Tibial nerve (tissue), 4 donors: Measurements from ENCODE around the gene RREB1. TPM values are rescaled to one million over a fixed set of nuclear protein-coding genes. Genes with fewer than 3 reads are reported as not detected.

Experiments
- DNase-seq, 2 donors: peaks; one replicate each; pipeline ENCODE4 v3.0.0-alpha.2; 2019; ENCODE audit warnings: low spot score in 2 of 2
- H3K27ac ChIP-seq, 4 donors: fragments of 200-600 bp; sonication (generic) in 3 of 4; one replicate each; pipeline ENCODE4 v1.5.1; 2017 to 2019; ENCODE audit warnings: mild to moderate bottlenecking in 1 of 4
- H3K27me3 ChIP-seq, 2 donors: fragments of 200-600 bp; sonication (generic) in 1 of 2; one replicate each; pipeline versions ENCODE4 v1.5.1 to v1.6.0; 2017 to 2019
- H3K36me3 ChIP-seq, 3 donors: fragments of 200-600 bp; sonication (generic); one replicate each; pipeline ENCODE4 v1.5.1; 2018 to 2019
- H3K4me1 ChIP-seq, 4 donors: fragments of 200-600 bp; sonication (generic) in 3 of 4; one replicate each; pipeline ENCODE4 v1.5.1; 2017 to 2019
- H3K4me3 ChIP-seq, 4 donors: fragments of 200-600 bp; sonication (generic) in 3 of 4; one replicate each; pipeline ENCODE4 v1.5.1; 2017 to 2019; ENCODE audit warnings: mild to moderate bottlenecking in 1 of 4, moderate library complexity in 1 of 4
- H3K9me3 ChIP-seq, 4 donors: fragments of 200-600 bp; sonication (generic) in 3 of 4; one replicate each; pipeline ENCODE4 v1.5.1; 2017 to 2019
- EP300 ChIP-seq, 2 donors: sonication (generic); formaldehyde crosslinking; IDR thresholded peaks; one replicate each; pipeline ENCODE4 v1.6.1; 2017; ENCODE audit warnings: antibody characterized with exemption in 2 of 2, mild to moderate bottlenecking in 1 of 2
- POLR2A ChIP-seq, 2 donors: fragments of 450-650 bp; IDR thresholded peaks; one replicate each; pipeline ENCODE4 v1.6.1; 2017; ENCODE audit warnings: antibody characterized with exemption in 2 of 2, mild to moderate bottlenecking in 2 of 2, moderate library complexity in 2 of 2
- WGBS, 2 donors: methylation state at CpG; one replicate each; pipeline ENCODE4 v1.1.5; 2018; 5-methylcytosine and 5-hydroxymethylcytosine counted together
- total RNA-seq, 4 donors: library from RNA; depleted of rRNA; stranded (reverse); fragments of >200 nt; gene quantifications; one replicate each; pipeline ENCODE4 v1.1.0, GENCODE V29; 2016
- TF ChIP-seq, protein P1 (sequence below), 5 experiments: fragments of 200-600 bp in 3 of 5; fragments of 450-650 bp in 2 of 5; sonication (generic) in 3 of 5; IDR thresholded peaks; one replicate each; pipeline ENCODE4 v1.5.1; 2016 to 2019; ENCODE audit warnings: antibody characterized with exemption in 5 of 5, mild to moderate bottlenecking in 3 of 5, moderate library complexity in 2 of 5

RREB1 gene
- total RNA-seq, 4 donors from 2014 or later, result 32.3 to 61.5 (median 36.3) TPM

DNA sequence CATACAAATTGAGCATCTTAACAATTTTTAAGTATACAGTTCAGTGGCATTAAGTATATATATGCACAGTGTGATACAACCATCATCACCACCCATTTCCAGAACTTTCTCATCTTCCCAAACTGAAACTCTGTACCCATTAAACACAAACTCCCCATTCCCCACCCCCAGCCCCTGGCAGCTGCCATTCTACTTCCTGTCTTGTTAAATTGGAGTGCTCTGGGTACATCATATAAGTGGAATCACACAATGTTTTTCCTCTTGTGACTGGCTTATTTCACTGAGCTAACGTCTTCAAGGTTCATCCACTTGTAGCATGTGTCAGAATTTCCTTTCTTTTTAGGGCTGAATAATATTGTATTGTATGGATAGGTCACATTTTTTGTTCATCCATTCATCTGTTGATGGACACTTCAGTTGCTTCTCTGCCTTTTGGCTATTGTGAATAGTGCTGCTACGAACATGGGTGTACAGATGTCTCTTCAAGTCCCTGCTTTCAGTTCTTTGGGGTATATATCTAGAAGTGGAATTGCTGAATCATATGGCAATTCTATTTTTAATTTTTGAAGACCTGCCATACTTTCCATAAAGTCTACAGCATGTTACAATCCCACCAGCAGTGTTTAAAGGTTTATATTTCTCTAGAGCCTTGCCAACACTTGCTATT lies 19.6 kb upstream of the RREB1 start:
- peak overlapping the region in 2 of 4 donors; percentile 65 to 73 for H3K27ac ChIP-seq
- H3K4me3 ChIP-seq, result no peak overlapping the region
- TF ChIP-seq, protein P1, sequence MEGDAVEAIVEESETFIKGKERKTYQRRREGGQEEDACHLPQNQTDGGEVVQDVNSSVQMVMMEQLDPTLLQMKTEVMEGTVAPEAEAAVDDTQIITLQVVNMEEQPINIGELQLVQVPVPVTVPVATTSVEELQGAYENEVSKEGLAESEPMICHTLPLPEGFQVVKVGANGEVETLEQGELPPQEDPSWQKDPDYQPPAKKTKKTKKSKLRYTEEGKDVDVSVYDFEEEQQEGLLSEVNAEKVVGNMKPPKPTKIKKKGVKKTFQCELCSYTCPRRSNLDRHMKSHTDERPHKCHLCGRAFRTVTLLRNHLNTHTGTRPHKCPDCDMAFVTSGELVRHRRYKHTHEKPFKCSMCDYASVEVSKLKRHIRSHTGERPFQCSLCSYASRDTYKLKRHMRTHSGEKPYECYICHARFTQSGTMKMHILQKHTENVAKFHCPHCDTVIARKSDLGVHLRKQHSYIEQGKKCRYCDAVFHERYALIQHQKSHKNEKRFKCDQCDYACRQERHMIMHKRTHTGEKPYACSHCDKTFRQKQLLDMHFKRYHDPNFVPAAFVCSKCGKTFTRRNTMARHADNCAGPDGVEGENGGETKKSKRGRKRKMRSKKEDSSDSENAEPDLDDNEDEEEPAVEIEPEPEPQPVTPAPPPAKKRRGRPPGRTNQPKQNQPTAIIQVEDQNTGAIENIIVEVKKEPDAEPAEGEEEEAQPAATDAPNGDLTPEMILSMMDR (IDR thresholded peaks at IDR 0.05), result no peak
- TF ChIP-seq POLR2A (IDR thresholded peaks at IDR 0.05) (no peak), EP300 (IDR thresholded peaks at IDR 0.05) (no peak)
- H3K27me3 ChIP-seq, result no peaks in the 10 kb centered on the region
- no peaks in the 10 kb centered on the region for H3K36me3 ChIP-seq
- peaks cover 0 to 24% (median 14%) of the 10 kb centered on the region in 4 donors for H3K4me1 ChIP-seq
- no peaks in the 10 kb centered on the region for H3K9me3 ChIP-seq
- 58 to 59% methylated on average over 2 of the region's 2 CpGs for WGBS, 2 donors
- DNase-seq, result no peak

DNA sequence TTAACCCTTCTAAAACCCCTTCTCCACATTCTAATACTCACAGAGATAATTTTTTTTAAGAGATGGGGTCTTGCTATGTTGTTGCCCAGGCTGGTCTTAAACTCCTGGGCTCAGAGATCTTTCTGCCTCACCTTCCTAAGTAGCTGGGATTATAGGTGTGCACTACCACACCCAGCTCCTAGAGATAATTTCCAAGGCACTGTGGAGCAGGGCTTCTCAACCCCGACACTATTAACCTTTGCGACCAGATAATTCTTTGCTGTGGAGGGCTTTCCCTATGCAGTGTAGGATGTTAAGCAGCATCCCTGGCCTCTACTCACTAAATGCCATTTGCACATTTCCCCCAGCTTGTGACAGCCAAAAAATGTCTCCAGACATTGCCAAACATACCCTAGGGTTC lies 8.8 kb upstream of the RREB1 start:
- H3K4me3 ChIP-seq, result no peak overlapping the region
- no peak overlapping the region for H3K27ac ChIP-seq
- H3K27me3 ChIP-seq, result no peaks in the 10 kb centered on the region
- TF ChIP-seq EP300 (IDR thresholded peaks at IDR 0.05) (no peak), POLR2A (IDR thresholded peaks at IDR 0.05) (no peak)
- TF ChIP-seq, protein P1 (IDR thresholded peaks at IDR 0.05), result no peak
- no peaks in the 10 kb centered on the region for H3K9me3 ChIP-seq
- WGBS, 2 donors, result 89 to 93% methylated on average over 2 of the region's 2 CpGs
- H3K4me1 ChIP-seq, result no peaks in the 10 kb centered on the region
- H3K36me3 ChIP-seq, result no peaks in the 10 kb centered on the region
- DNase-seq, result no peak

DNA sequence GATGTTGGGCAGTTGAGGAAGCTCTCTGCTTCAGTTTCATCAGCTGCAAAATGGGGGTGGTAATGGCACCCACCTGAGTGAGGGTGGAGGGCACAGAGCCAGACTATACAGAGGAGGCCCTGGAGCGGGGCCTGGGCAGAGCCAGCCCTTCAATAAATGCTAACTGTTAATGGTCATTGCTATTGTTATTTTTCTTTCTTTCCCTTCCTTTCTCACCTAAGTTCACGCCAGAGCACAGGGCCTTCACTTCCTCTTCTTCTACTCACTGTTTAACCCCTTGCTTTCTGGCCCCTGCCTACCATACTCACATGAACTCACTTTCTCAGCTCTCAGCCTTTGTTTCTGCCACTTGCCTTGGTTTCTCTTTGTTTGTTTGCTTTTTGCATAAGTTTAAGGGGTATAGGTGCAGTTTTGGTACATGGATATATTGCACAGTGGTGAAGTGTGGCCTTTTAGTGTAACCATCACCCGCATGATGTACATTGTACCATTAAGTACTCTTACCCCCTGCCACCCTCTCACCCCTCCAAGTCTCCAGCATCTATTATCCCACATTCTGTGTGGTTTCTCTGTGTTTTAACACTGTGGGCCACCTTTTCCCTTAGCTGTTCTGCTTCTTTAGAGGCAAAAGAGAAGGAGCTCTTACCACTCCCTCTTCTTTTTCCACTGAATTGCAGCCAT lies 7.5 kb upstream of the RREB1 start:
- Histone ChIP-seq H3K27me3 (no peaks in the 10 kb centered on the region), H3K4me3 (no peak overlapping the region), H3K9me3 (no peaks in the 10 kb centered on the region), H3K4me1 (no peaks in the 10 kb centered on the region), H3K36me3 (no peaks in the 10 kb centered on the region), H3K27ac (no peak overlapping the region)
- DNase-seq, result no peak
- WGBS, 2 donors, result 71 to 78% methylated on average over 3 of the region's 3 CpGs
- TF ChIP-seq, protein P1 (IDR thresholded peaks at IDR 0.05), result no peak
- TF ChIP-seq EP300 (IDR thresholded peaks at IDR 0.05) (no peak), POLR2A (IDR thresholded peaks at IDR 0.05) (no peak)

DNA sequence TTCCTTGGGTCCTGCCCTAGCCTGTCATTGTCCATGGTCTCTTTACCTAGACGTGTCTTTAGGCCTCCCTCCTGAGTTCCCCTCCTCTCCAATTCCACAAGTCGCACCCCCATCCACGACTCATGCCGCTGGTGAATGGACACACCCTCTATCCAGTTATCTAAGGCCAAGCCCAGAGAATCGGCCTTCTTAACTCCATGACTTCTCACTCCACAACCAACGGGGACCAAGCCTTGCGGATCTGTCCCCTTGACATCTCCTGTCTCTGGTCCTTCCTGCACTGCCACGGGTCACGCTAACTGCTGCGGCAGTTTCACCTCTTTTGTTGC lies 7.0 kb upstream of the RREB1 start:
- no peak overlapping the region for H3K4me3 ChIP-seq
- no peak for DNase-seq
- no peaks in the 10 kb centered on the region for H3K27me3 ChIP-seq
- no peaks in the 10 kb centered on the region for H3K36me3 ChIP-seq
- TF ChIP-seq, protein P1 (IDR thresholded peaks at IDR 0.05), result no peak
- TF ChIP-seq EP300 (IDR thresholded peaks at IDR 0.05) (no peak), POLR2A (IDR thresholded peaks at IDR 0.05) (no peak)
- H3K27ac ChIP-seq, result no peak overlapping the region
- WGBS, 2 donors, result 82% methylated on average over 10 of the region's 10 CpGs
- no peaks in the 10 kb centered on the region for H3K9me3 ChIP-seq
- no peaks in the 10 kb centered on the region for H3K4me1 ChIP-seq

DNA sequence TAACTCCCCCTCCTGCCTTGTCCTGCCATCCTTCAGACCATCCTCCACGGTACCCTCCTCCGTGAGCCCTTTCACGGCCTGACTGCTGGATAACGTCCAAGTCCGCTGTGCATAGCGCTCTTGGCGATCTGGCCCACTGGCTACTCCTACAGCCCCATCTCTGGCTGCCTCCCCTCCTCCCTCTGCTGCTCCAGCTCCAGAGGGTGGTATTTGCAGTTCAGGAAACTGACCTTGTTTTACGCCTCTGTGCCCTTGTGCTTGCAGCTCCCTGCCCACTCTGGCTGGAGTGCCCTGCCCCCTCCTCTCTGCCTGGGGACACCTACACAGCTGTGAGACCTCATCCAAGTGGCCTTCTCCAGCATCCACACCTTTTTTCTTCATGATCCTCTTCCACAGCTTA lies 6.5 kb upstream of the RREB1 start:
- Histone ChIP-seq H3K9me3 (no peaks in the 10 kb centered on the region), H3K27me3 (no peaks in the 10 kb centered on the region), H3K4me1 (peaks cover 0 to 3% (median 0%) of the 10 kb centered on the region in 4 donors), H3K27ac (no peak overlapping the region), H3K4me3 (no peak overlapping the region), H3K36me3 (no peaks in the 10 kb centered on the region)
- 69 to 71% methylated on average over 8 of the region's 8 CpGs for WGBS, 2 donors
- TF ChIP-seq POLR2A (IDR thresholded peaks at IDR 0.05) (no peak), EP300 (IDR thresholded peaks at IDR 0.05) (no peak)
- TF ChIP-seq, protein P1 (IDR thresholded peaks at IDR 0.05), result no peak
- no peak for DNase-seq
